LNCaP clone FGC (cell line): ENCODE data around the gene PHYHIPL.

ENCODE experiments used
- DNase-seq: peaks from one replicate; pipeline ENCODE4 v3.0.0-alpha.2; 2011; ENCODE audit warnings: low read depth
- H3K4me3 ChIP-seq: 2 replicates; pipeline ENCODE4 v1.5.1; 2011; ENCODE audit warnings: mild to moderate bottlenecking, low read depth, low read length, control low read depth
- TF ChIP-seq, protein P1 (sequence below): IDR thresholded peaks from 2 replicates; pipeline ENCODE4 v1.5.1; 2012; ENCODE audit warnings: mild to moderate bottlenecking; ENCODE audit not compliant: control insufficient read depth, insufficient read depth; ENCODE audit errors: extremely low read depth

PHYHIPL gene

DNA sequence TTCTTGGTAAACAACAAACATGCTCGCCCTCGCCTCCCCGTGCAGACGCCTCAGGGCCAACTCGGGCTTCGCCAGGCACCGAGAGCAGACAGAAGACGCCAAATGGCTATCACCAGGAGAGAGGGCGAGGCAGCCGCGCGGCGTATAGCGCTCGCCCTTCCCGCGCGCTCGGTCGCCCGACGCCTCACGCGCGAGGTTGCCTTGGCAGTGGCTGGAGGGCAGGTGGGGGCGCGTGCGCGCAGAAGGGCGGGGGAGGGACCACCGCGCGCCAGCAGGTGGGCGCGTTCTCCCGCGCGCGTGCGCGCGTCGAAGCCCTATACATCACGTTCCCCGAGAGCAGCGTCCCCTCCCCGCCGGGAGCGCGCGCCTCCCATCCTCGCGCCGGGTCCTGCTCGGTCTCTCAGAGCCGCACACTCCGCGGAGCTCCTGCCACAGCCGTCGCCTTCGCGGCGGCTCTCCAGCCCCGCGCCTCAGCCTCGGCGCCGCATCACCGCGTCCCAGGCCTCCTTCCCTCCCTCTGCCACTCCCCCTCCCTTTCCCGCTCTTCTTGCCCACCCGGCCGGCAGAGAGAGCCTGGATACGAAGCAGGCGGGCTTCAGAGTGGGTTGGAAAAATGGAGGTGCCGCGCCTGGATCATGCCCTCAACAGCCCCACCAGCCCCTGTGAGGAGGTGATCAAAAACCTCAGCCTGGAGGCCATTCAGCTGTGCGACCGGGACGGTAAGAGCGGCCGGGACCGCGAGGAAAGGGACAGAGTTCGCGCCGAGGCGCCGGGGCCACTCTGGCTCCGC, at the start of gene PHYHIPL:
Gene PHYHIPL, plus strand, starts transcription at position 403 of the 790 bp plus-strand sequence. Its CDS starts 211 bp downstream, at position 614.
- no peak for DNase-seq
- TF ChIP-seq, protein P1, sequence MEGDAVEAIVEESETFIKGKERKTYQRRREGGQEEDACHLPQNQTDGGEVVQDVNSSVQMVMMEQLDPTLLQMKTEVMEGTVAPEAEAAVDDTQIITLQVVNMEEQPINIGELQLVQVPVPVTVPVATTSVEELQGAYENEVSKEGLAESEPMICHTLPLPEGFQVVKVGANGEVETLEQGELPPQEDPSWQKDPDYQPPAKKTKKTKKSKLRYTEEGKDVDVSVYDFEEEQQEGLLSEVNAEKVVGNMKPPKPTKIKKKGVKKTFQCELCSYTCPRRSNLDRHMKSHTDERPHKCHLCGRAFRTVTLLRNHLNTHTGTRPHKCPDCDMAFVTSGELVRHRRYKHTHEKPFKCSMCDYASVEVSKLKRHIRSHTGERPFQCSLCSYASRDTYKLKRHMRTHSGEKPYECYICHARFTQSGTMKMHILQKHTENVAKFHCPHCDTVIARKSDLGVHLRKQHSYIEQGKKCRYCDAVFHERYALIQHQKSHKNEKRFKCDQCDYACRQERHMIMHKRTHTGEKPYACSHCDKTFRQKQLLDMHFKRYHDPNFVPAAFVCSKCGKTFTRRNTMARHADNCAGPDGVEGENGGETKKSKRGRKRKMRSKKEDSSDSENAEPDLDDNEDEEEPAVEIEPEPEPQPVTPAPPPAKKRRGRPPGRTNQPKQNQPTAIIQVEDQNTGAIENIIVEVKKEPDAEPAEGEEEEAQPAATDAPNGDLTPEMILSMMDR: no peak
- no peak within 1 kb of the TSS for H3K4me3 ChIP-seq

DNA sequence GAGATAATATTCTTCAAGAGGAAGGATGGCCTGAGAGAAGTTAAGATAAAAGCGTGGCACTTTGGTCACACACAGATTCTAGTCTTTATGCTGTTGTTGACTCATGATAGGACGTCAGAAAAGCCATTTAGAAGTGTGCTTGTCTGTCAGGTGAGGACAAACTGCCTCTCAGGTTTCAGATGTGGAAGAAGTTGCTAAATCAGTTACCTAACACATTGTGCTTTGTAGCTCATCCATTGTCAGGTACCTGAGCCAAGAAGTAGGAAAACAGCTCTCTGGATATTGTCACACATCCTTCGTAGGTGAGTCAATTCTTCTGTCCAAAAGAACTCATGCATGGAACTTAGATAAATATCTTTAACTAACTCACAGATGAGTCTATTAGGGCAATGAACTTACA, 49.5 kb upstream of the PHYHIPL start:
- no peak for DNase-seq
- H3K4me3 ChIP-seq: no peak overlapping the region
- TF ChIP-seq, protein P1: no peak

DNA sequence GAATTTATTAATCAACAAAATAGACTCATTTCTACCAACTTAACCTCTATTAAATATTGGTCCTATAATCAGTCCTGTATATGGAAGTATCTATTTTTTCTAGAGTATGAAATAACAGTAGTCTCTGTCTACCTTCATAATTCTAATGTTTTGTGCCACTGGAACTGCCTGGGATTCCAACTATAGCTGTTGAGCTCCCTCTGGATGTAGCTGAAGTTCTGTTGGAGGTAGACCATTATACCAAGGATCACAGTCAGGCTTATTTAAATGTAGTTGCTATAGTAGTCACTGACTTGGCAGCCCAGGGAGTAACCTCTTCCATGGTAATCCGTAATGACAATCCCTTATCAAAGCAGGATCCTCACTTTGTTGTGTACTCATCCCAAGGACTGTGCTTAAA, 48.5 kb upstream of the PHYHIPL start:
- DNase-seq: no peak
- TF ChIP-seq, protein P1: no peak
- H3K4me3 ChIP-seq: no peak overlapping the region

DNA sequence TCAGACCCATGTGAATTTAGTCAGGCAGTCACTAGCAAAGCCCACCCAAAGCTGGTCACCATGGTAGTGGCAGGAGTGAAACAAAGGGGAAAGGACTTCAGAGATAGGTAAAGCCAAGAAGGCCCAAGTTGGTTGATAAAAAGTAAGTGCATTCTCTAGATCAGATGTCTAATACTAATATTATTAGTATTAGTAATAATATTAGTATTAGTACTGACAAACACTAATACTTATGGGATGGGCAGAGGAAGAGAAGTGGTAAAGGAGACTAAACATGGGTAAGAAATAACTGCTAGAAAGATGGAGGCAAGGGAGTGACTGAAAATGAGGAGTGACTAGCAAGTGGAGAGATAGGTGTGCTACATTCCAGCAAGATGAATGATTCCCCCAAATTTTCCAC, 46.6 kb upstream of the PHYHIPL start:
- H3K4me3 ChIP-seq: no peak overlapping the region
- TF ChIP-seq, protein P1: no peak
- DNase-seq: no peak

DNA sequence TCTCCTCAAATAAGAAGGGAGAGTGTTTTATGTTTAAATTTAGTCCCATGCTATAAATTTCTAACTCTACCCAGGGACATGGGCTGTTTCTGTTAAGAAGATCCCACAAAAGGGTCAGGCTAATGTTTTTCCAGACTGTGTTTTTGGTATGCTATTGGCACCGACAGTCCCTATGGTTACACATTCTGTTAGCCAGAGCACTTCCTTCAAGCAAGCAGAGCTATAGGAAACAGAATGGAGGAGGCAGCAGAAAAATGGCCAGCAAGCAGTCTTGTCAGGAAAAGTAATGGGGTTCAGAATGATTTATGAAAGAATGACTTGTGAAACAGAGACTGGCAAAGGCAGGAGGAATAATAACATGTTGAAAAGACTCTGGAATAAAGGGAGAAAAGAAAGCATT, 44.8 kb upstream of the PHYHIPL start:
- no peak for DNase-seq
- TF ChIP-seq, protein P1: no peak
- no peak overlapping the region for H3K4me3 ChIP-seq

DNA sequence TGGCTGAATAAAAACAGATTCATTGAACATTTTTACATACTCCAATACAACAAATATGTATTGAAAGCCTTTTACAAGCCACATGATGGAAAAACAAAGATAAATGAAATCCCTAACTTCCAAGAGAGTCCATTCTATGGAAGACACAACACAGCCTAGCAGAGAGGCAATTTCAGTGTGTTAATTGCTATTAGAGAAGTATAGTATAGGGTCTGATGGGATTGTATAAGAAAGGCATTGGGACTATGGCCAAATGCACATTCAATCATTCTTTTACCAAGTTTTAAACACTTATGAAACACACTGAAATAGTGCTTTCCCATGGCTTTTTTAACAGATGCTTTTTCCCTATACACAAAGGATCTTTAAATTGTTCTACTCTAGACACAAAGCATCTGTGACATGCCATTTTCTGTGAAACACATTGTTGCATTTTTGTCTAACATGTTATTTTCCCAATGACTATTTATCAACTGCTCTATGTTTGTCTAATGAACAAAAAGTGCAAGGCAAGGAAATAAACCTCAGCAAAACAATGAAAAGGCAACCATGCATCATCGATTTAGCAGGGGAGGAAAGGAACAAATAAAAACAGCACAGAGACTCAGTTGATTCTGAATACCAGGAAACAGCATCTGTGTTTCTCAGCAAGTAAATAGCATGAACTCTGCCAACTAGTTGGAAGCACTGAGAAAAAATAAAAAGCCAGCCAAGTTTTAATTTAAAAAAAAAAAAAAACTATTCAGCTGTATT, 42.4 kb upstream of the PHYHIPL start:
- no peak for DNase-seq
- H3K4me3 ChIP-seq: no peak overlapping the region
- TF ChIP-seq, protein P1: no peak
